Anterior cingulate cortex (tissue), 58 donors: ENCODE measurements around the gene DYNC1LI2.
A peak's percentile ranks its signal among the peaks of the same experiment; 100 is the strongest.
"Not testable (repeated sequence)": the region's sequence is repeated elsewhere in the genome, so short reads cannot be mapped to it uniquely, and the experiment has no call there.

Experiments
- DNase-seq, 58 donors: peaks; one replicate each; lab custom pipeline; 2025; lab: John Stamatoyannopoulos, UW

The DYNC1LI2 gene

DNA sequence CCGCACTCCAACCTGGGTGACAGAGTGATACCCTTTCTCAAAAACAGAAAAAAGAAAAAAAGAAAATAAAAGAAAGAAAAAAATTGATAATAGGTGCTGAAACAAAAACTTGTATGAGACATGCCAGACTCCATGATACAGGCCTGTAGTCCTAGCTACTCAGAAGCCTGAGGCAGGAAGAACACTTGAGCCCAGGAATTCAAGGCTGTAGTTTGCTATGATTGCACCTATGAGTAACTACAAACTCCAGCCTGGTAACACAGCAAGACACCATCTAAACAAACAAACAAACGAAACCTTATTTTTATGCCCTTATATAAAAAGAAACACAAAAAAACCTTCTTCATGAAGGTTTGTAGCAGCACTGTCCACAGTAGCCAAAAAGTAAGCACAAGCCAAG is 49.9 kb downstream of the DYNC1LI2 start:
- DNase-seq = no peak

DNA sequence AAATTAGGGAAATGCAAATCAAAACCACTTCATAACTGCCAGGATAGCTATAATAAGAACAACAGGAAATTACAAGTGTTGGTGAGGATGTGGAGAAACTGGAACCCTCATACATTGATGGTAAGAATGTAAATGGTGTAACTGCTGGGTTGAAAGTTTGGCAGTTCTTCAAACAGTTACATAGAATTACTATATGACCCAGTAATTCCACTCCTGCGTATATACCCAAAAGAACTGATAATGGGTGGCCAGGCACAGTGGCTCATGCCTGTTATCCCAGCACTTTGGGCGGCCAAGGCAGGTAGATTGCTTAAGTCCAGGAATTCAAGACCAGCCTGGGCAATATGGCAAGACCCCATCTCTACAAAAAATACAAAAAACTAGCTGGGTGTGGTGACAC is 50.4 kb downstream of the DYNC1LI2 start:
- no peak for DNase-seq

DNA sequence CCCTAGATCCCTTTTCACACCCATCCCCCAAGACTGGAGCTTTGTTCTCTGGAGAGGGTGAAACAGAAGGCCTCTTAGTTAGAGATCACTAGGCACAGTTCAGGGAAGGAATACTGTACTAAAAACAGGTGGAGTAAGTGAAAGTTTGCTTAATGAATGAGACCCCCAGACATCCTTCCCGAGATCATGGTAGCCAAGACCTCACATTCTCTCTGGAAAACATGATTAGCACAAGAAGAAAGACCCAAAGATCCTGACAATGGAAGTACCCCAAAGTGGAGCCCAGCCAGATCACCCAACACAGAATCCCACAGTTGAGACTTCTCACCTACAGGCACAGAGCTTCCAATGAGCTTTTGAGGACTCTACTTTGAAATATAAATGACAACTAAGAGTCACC is 51.5 kb downstream of the DYNC1LI2 start:
- no peak for DNase-seq

GRCh38 chr16:66698046-66698445 is 53.4 kb downstream of the DYNC1LI2 start:
- no peak for DNase-seq

- DNase-seq = peak in 54 of 58 donors; percentile 30 to 90 (median 76)
Measured at GRCh38 chr16:66696669-66697630, 54.5 kb downstream of the DYNC1LI2 start, which contains the start of gene CMTM4. CMTM4 (minus strand) TSS chr16:66696743; CDS start chr16:66696525, 218 bp downstream.

- peak in 10 of 58 donors; percentile 26 to 63 (median 42) for DNase-seq
Measured at GRCh38 chr16:66695935-66696668, 55.3 kb downstream of the DYNC1LI2 start.

- peak in 45 of 58 donors; percentile 14 to 77 (median 43) for DNase-seq
Measured at GRCh38 chr16:66695471-66695934, 55.9 kb downstream of the DYNC1LI2 start.

- DNase-seq = no peak
Measured at GRCh38 chr16:66693149-66693548, 58.3 kb downstream of the DYNC1LI2 start.

DNA sequence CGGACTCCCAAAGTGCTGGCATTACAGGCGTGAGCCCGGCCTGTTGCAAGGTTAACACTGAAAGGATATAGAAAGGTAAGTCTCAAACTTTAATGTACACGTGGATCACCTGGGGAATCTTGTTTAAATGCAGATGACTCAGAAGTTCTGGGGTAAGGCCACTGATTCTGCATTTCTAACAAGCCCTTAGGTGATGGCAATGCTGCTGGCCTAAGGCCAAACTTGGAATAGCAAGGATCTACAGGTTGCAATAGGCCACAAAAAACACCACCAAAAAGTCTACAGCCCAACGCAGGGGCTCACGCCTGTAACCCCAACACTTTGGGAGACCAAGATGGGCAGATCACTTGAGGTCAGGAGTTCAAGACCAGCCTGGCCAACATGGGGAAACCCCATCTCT is 59.1 kb downstream of the DYNC1LI2 start:
- no peak for DNase-seq

DNA sequence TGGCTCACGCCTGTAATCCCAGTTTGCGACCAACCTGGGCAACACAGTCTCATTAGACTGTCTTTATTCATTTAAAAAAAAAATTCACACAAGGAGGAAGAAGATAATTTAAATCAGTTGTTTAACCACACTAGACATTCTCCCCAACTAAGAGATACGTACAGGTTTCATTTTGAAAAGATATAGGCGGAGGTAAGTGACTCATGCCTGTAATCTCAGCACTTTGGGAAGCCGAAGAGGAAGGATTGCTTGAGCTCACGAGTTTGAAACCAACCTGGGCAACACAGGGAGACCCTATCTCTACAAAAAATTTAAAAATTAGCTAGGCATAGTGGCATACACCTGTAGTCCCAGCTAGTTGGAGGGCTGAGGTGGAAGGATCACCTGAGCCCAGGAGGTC is 60.2 kb downstream of the DYNC1LI2 start:
- no peak for DNase-seq

- DNase-seq = peak in 9 of 58 donors; percentile 12 to 30 (median 15)
Measured at GRCh38 chr16:66690106-66690847, 61.1 kb downstream of the DYNC1LI2 start.

GRCh38 chr16:66689282-66689681 is 62.1 kb downstream of the DYNC1LI2 start:
- no peak for DNase-seq

DNA sequence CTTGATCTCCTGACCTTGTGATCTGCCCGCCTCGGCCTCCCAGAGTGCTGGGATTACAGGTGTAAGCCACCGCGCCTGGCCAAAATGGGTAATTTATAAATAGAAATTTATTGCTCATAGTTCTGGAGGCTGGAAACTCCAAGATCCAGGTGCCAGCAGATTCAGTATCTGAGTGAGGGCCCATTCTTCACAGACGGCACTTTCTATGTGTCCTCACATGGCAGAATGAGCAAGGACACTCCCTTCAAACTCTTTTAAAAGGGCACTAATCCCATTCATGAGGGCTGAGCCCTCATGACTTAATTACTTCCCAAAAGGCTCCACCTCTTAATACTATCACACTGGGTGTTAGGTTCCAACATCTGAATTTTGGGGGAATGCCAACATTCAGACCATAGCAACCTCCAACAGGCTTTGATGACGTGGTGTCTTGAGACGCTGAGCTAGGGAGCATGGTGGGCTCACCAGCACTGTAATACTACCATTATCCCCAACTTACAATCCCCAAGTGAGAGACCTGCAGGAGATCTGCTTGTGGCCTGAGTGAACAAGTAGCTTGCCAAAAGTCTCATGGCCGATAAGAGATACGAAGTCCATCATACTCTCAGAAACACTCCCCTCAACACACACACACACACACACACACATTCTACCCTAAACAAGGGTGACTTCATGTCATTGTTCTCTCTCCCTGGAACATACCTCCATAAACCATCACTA is 63.3 kb downstream of the DYNC1LI2 start:
- DNase-seq = no peak

- not testable (repeated sequence) for DNase-seq
Measured at GRCh38 chr16:66685501-66686115, 65.8 kb downstream of the DYNC1LI2 start.

DNA sequence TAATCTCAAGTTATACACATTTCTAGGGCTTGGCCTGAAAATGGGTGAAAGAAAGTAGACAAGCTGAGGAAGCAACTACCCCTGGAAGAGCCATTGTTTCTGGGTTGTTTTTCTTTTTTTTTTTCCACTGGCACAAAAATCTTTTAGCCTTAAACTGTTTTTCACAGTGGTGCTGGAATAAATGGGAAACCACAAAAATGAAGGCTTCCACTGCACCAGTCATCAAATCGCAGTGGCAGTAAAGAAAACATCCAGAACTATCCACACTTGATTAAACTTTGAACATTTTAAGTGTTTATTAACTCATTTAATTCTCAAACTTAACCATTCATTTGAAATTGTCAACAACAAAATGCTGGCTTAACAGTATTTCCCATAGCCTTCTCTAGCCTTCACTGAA is 69.1 kb downstream of the DYNC1LI2 start:
- DNase-seq = no peak

DNA sequence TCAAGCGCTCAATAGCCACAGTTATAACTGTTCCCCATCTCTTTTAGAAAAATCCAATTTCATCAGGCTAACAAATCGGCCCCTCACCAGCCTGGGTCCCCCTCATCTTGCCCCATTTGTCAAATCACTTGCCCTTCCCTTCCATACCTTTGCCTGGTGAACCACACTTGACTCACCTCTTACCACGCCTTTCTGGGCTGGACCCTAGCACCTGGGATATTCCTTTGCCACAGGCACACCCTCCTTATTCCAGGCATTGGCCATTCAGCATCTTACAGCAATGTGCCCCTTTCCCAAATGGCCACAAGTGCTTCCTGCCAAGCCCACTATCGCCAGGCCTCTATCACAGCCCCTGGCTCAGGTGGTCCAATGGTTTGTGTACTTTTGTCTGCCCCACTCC is 69.7 kb downstream of the DYNC1LI2 start:
- no peak for DNase-seq

GRCh38 chr16:66678337-66678736 is 73.1 kb downstream of the DYNC1LI2 start:
- DNase-seq = no peak

DNA sequence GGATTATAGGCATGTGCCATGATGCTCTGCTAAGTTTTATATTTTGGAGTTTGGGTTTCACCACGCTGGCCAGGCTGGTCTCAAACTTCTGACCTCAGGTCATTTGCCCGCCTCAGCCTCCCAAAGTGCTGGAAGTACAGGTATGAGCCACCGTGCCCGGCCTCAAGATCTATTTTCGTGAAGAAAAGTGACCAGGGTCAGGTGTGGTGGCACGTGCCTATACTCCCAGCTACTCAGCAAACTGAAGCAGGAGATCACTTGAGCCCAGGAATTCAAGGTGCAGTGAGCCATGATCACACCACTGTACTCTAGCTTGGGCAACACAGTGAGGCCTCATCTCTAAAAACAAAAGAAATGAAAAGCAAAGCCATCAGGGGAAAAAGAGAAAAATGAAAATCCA is 73.6 kb downstream of the DYNC1LI2 start:
- DNase-seq = no peak

- peak in 35 of 58 donors; percentile 4 to 66 (median 24) for DNase-seq
Measured at GRCh38 chr16:66677179-66677578, 74.2 kb downstream of the DYNC1LI2 start.
